Neural crest cell (in vitro differentiated cells): ENCODE measurements around the gene MTMR3. TPM values are rescaled to one million over a fixed set of nuclear protein-coding genes. Genes with fewer than 3 reads are reported as not detected.

Experiments used
- DNase-seq: peaks from one replicate; pipeline ENCODE4 v3.0.0; 2021; ENCODE audit warnings: low read depth, mixed read lengths, low spot score
- H3K27ac Mint-ChIP-seq: one replicate; pipeline ENCODE4 v1.8.0; 2021; ENCODE audit warnings: mild to moderate bottlenecking, mixed read lengths; ENCODE audit not compliant: unreplicated experiment
- H3K27me3 Mint-ChIP-seq: 2 replicates; pipeline ENCODE4 v1.8.0; 2021; ENCODE audit warnings: low read depth, mild to moderate bottlenecking, mixed read lengths
- H3K36me3 Mint-ChIP-seq: 2 replicates; pipeline ENCODE4 v1.8.0; 2021; ENCODE audit warnings: low read depth, mild to moderate bottlenecking, mixed read lengths
- H3K4me1 Mint-ChIP-seq: 2 replicates; pipeline ENCODE4 v1.8.0; 2021; ENCODE audit warnings: mixed read lengths
- H3K4me3 Mint-ChIP-seq: one replicate; pipeline ENCODE4 v1.8.0; 2021; ENCODE audit warnings: mild to moderate bottlenecking, mixed read lengths
- H3K9me3 Mint-ChIP-seq: 2 replicates; pipeline ENCODE4 v1.8.0; 2021; ENCODE audit warnings: mixed read lengths
- CTCF ChIP-seq: fragments of 200-600 bp; sonication (generic); conservative IDR thresholded peaks from 2 replicates; pipeline ENCODE4 v1.5.0; 2021; ENCODE audit warnings: antibody characterized with exemption, mild to moderate bottlenecking
- total RNA-seq: library from RNA; stranded (reverse); gene quantifications from 2 replicates; pipeline ENCODE4 v1.2.1, GENCODE V29; 2021

Gene MTMR3
- total RNA-seq, 1 donor from 2014 or later: 35.3 TPM

- Mint-ChIP-seq H3K4me1 (peaks cover 24% of the 10 kb centered on the region), H3K36me3 (no peaks in the 10 kb centered on the region), H3K9me3 (no peaks in the 10 kb centered on the region), H3K27ac (no peak overlapping the region), H3K27me3 (no peaks in the 10 kb centered on the region), H3K4me3 (no peak overlapping the region)
- no peak for DNase-seq
- TF ChIP-seq CTCF: no peak
These were observed 29.2 kb downstream of the MTMR3 start for GRCh38 chr22:29912141-29912540.

- Mint-ChIP-seq H3K4me3 (no peak overlapping the region), H3K27ac (no peak overlapping the region), H3K36me3 (no peaks in the 10 kb centered on the region), H3K9me3 (no peaks in the 10 kb centered on the region), H3K4me1 (peaks cover 26% of the 10 kb centered on the region), H3K27me3 (no peaks in the 10 kb centered on the region)
- TF ChIP-seq CTCF: no peak
- DNase-seq: no peak
These were observed 29.8 kb downstream of the MTMR3 start for GRCh38 chr22:29912605-29913398.

GRCh38 chr22:29914165-29914564 is 31.2 kb downstream of the MTMR3 start:
- H3K36me3 Mint-ChIP-seq: no peaks in the 10 kb centered on the region
- TF ChIP-seq CTCF: no peak
- H3K27me3 Mint-ChIP-seq: no peaks in the 10 kb centered on the region
- peaks cover 26% of the 10 kb centered on the region for H3K4me1 Mint-ChIP-seq
- H3K9me3 Mint-ChIP-seq: no peaks in the 10 kb centered on the region
- DNase-seq: no peak
- H3K4me3 Mint-ChIP-seq: no peak overlapping the region
- H3K27ac Mint-ChIP-seq: no peak overlapping the region

GRCh38 chr22:29914991-29915533 is 32.1 kb downstream of the MTMR3 start:
- Mint-ChIP-seq H3K4me1 (peaks cover 26% of the 10 kb centered on the region), H3K4me3 (no peak overlapping the region), H3K27ac (no peak overlapping the region), H3K36me3 (no peaks in the 10 kb centered on the region), H3K9me3 (no peaks in the 10 kb centered on the region), H3K27me3 (no peaks in the 10 kb centered on the region)
- no peak for DNase-seq
- TF ChIP-seq CTCF: no peak

- no peak overlapping the region for H3K27ac Mint-ChIP-seq
- no peaks in the 10 kb centered on the region for H3K27me3 Mint-ChIP-seq
- H3K9me3 Mint-ChIP-seq: no peaks in the 10 kb centered on the region
- H3K36me3 Mint-ChIP-seq: no peaks in the 10 kb centered on the region
- H3K4me3 Mint-ChIP-seq: no peak overlapping the region
- no peak for TF ChIP-seq CTCF
- peaks cover 26% of the 10 kb centered on the region for H3K4me1 Mint-ChIP-seq
- no peak for DNase-seq
These were observed 33.1 kb downstream of the MTMR3 start for GRCh38 chr22:29916007-29916544.
